ENCODE data around the gene IFNA5. TPM values are rescaled to one million over a fixed set of nuclear protein-coding genes. Genes with fewer than 3 reads are reported as not detected.

IFNA5 gene
- total RNA-seq (not detected), polyA plus RNA-seq (not detected)
- long read RNA-seq, donor 1: 0 reads
- long read RNA-seq, donor 2: 0 reads
- long read RNA-seq, donor 3: 0 reads

DNA sequence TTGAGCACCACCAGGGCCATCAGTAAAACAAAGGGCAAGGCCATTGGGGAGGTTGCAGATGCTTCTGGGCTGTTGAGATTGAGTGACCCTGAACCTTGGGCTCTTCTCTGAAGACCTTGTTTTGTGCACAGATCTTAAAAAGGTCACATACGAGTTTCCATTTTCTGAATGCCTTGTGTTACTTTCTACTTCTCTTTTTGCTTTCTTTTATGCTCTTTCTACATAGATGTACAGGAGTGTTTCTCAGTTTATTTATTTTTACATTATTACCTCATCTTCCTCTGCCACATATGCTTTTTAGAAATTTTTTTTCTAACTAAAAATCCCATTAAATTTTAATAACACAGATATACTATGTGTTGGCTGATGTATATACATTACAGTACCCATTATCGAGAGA lies at the start of gene IFNA5:
IFNA5 (minus strand) TSS at position 101 of the 400 bp plus-strand sequence; CDS start at position 44, 57 bp downstream.
- Histone ChIP-seq H3K36me3 (no peaks in the 10 kb centered on the region), H3K27ac (no peak within 1 kb of the TSS), H3K4me1 (no peaks in the 10 kb centered on the region), H3K27me3 (peaks cover 0 to 20% (median 7%) of the 10 kb centered on the region in 7 donors), H3K9me3 (no peaks in the 10 kb centered on the region), H3K4me3 (no peak within 1 kb of the TSS)
- intact Hi-C loops (cut with DNase I): no loop called here
- 88 to 92% methylated on average over 2 of the region's 2 CpGs for WGBS, 2 donors
- DNase-seq (no peak), ATAC-seq (no peak)
- no peak for TF ChIP-seq CTCF (IDR thresholded peaks at IDR 0.05)

DNA sequence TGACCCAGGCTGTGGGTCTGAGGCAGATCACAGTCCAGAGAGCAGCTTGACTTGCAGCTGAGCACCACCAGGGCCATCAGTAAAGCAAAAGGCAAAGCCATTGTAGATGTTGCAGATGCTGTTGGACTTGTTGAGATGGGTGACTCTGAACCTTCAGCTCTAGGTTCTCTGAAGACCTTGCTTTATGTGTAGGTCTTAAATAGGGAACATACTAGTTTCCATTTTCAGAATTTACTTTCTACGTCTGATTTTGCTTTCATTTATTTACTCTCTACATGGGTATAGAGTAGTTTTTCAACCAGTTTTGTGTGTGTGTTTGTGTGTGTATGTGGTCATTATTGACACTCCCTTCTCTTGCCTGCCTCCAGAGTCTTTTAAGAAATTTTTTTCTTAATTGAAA lies 45.7 kb upstream of the IFNA5 start, which contains the start of gene IFNA6:
IFNA6 (minus strand) TSS at position 101 of the 400 bp plus-strand sequence; CDS start at position 101, 0 bp downstream.
- Histone ChIP-seq H3K36me3 (no peaks in the 10 kb centered on the region), H3K27me3 (peaks cover 0 to 39% (median 24%) of the 10 kb centered on the region in 7 donors), H3K4me3 (no peak within 1 kb of the TSS), H3K9me3 (peaks cover 0 to 3% (median 0%) of the 10 kb centered on the region in 11 donors), H3K4me1 (no peaks in the 10 kb centered on the region), H3K27ac (no peak within 1 kb of the TSS)
- intact Hi-C loops (cut with DNase I): no loop called here
- no peak for DNase-seq
- ATAC-seq: no peak
- 89 to 91% methylated on average over 1 of the region's 1 CpG for WGBS, 2 donors
- TF ChIP-seq CTCF (IDR thresholded peaks at IDR 0.05): no peak

GRCh38 chr9:21348430-21348970 lies 43.4 kb upstream of the IFNA5 start:
- no peak overlapping the region for H3K27ac ChIP-seq
- H3K27me3 ChIP-seq: peaks cover 0 to 38% (median 24%) of the 10 kb centered on the region in 7 donors
- no peak overlapping the region for H3K4me3 ChIP-seq
- 69% methylated on average over 3 of the region's 3 CpGs for WGBS, 2 donors
- intact Hi-C loops (cut with DNase I): no loop called here
- TF ChIP-seq CTCF (IDR thresholded peaks at IDR 0.05): no peak
- H3K9me3 ChIP-seq: peaks cover 0 to 9% (median 0%) of the 10 kb centered on the region in 11 donors
- H3K36me3 ChIP-seq: no peaks in the 10 kb centered on the region
- ATAC-seq (no peak), DNase-seq (no peak)
- H3K4me1 ChIP-seq: no peaks in the 10 kb centered on the region

DNA sequence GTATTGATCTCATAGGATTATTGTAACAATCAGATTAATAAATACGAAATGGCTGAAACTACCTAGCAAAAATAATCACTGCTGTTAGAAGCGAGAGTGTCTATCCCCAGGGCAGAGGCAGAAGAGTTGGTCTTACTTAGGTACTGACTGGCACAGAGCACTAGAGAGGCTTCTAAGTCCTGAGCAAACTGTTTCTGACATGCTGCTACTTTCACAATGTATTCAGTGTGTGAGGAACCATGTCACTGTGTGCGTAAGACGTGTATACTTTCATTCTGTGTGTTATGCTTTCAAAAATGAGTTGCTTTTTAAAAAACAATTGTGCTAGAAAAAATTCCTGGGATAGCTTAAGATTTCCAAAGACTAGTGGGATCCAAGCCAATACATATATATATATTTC lies 35.6 kb upstream of the IFNA5 start:
- H3K9me3 ChIP-seq: peaks cover 0 to 8% (median 0%) of the 10 kb centered on the region in 11 donors
- H3K4me1 ChIP-seq: peaks cover 0 to 3% (median 0%) of the 10 kb centered on the region in 9 donors
- TF ChIP-seq CTCF (IDR thresholded peaks at IDR 0.05): no peak
- WGBS, 2 donors: 87 to 94% methylated on average over 4 of the region's 4 CpGs
- DNase-seq (no peak), ATAC-seq (no peak)
- intact Hi-C loops (cut with DNase I): no loop called here
- H3K27ac ChIP-seq: no peak overlapping the region
- H3K36me3 ChIP-seq: no peaks in the 10 kb centered on the region
- peaks cover 0 to 12% (median 6%) of the 10 kb centered on the region in 7 donors for H3K27me3 ChIP-seq
- H3K4me3 ChIP-seq: no peak overlapping the region
